ENCODE results near the gene PARK7.

PARK7 gene

GRCh38 chr1:8023995-8024313 lies 62.4 kb downstream of the PARK7 start:
- no peak for DNase-seq (ENCODE audit: low read depth, low spot score)

DNA sequence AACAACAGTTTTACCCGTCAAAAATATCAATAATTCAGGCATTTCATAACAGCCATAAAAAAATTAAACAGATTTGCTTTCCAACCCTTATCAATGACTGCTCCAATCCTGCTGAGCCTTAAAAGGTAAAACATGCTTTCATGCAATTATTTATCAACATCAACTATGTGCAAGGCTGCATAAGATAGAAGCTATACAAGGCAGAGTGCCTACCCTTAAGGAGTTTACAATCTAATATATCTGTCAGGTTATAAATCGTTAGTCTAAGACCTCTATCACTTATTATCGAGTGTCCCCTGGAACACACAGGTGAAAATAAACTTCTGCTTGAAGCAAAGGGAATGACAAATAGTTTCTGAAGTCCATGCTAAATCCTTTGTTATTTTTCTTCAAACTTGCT lies 62.8 kb downstream of the PARK7 start:
- DNase-seq (ENCODE audit: low read depth, low spot score) = no peak

- DNase-seq (ENCODE audit: low read depth, low spot score) = no peak
Observed at GRCh38 chr1:8025061-8025670, 63.7 kb downstream of the PARK7 start.

DNA sequence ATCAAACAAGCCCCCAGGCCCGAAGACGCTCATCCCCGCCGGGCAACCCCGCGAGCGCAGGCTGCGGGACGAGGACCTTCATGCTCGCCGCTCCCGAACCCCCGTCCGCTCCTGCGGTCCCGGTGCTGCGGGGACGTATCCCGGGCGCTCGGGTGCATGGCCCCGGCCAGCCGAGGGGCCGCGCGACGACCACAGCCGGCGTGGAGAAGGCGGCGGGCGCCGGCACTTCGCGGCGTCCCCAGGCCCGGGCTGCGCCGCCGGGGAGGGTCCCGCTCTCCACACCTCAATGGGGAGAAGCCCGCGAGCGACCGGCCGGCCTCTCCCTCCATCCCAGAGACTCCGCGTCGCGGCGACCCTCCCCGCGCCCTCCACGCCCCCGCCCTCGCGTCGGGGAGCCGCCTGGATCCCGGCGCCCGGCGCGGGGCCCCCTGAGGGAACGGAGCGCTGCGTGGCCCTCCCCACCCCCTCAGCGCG lies 64.2 kb downstream of the PARK7 start:
- no peak for DNase-seq (ENCODE audit: low read depth, low spot score)

- peak; percentile 17 for DNase-seq (ENCODE audit: low read depth, low spot score)
Observed at GRCh38 chr1:8026153-8026975, 64.9 kb downstream of the PARK7 start, which contains the start of gene ERRFI1. Gene ERRFI1, minus strand, starts transcription at chr1:8026309. Its CDS starts 10,690 bp downstream, at chr1:8015619.

GRCh38 chr1:8026976-8027747 lies 65.7 kb downstream of the PARK7 start:
- no peak for DNase-seq (ENCODE audit: low read depth, low spot score)

- DNase-seq (ENCODE audit: low read depth, low spot score) = no peak
Observed at GRCh38 chr1:8027748-8028570, 66.4 kb downstream of the PARK7 start.

DNA sequence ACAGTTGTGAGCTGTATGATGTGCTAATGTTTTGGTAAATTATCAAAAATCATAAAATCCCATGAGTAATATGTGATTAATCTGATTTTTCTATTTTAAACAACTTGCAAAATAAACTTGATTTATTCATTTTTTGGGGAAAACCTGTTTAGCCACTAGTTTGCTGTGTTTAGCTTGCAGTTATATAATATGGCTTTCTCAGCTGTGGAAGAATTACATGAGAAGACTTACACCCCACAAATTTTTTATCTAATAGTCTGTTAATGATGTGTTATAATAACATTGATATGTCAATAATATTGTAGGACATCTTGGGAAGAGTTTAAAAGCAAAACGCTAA lies 67.0 kb downstream of the PARK7 start:
- no peak for DNase-seq (ENCODE audit: low read depth, low spot score)

DNA sequence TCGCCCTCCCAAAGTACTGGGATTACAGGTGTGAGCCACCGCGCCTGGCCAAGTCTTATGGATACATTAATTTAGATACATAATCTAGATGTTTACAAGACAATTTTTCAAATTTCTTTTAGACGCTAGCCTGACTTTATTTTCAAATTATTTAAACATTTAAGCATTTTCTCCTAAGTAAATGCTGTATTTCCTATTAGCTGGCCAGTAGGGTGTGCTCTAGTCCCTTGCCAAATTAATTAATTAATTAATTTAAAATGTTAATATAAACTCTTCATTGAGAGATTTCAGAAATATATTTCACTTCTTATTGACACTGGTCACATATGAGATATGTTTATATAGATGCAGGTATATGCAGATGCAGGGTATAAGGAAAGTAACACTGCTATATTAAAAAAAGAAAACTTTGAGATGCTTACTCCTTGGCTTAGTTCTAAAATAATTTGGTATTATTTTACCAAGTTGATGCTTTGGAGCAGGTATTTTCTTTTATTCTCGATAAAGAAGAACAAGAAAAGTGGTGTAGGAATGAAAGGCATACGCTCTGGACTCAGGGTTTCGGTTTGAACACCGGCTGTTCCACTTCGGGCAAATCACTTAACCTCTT lies 69.8 kb downstream of the PARK7 start:
- no peak for DNase-seq (ENCODE audit: low read depth, low spot score)

DNA sequence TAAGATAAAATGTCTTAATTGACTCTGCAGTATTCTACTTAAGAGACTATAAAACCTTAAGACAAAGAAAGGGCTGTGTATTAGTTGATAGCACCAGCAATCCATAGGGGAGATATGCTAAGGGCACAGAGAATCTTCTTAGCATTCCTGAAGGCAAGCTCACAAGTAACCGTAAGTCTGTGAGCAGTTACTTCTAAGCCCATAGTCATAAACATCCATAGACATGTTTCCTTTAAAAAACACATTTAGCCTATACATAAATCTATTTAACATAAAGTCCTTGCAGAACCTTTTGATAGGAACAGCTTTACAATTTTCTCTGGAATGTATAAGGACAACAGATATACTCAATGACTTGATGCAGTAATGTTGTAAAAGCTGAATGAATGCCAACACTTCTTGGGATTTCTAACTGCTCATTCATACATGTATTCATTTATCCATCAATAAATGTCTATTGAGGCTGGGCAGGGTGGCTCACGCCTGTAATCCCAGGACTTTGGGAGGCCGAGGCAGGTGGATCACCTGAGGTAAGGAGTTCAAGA lies 70.9 kb downstream of the PARK7 start:
- DNase-seq (ENCODE audit: low read depth, low spot score) = no peak

DNA sequence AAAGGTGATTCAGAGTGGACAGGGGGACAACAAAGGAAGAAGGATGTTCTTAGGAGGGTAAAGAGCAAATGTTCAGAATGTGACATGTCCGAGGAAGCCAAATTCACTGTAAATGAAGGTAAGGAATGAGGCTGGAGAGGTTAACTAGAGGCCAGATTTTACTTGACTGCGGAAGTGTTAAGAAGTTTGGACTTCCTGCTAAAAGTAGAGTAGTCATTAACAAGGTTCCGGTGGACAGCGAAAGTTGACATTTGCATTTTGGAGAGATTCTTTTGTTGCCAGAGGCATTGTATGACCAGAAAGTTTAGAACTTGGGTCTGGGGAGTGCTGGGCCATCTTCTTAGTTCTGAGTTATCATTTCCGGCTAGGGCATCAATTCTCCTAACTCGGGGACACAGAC lies 71.8 kb downstream of the PARK7 start:
- DNase-seq (ENCODE audit: low read depth, low spot score) = no peak

Data from iPS DF 19.7 (cell line).